ENCODE measurements around the gene ASCC3.

GRCh38 chr6:100678027-100678426 is 203.1 kb downstream of the ASCC3 start:
- TF ChIP-seq POLR2A (IDR thresholded peaks at IDR 0.05; ENCODE audit: low read depth, low read length) (no peak), TAF1 (IDR thresholded peaks at IDR 0.05; ENCODE audit: low read depth, low read length) (no peak)

Measured in GM12891 (cell line).